ENCODE data around the gene ELAVL2. TPM values are rescaled to one million over a fixed set of nuclear protein-coding genes. Genes with fewer than 3 reads are reported as not detected.

The ELAVL2 gene
- total RNA-seq, 1 donor from 2014 or later: 384 TPM

GRCh38 chr9:23743036-23743435 is 83.0 kb downstream of the ELAVL2 start:
- no peak for TF ChIP-seq CTCF (IDR thresholded peaks at IDR 0.05; ENCODE audit: partially characterized antibody, unreplicated experiment)

GRCh38 chr9:23741351-23741750 is 84.7 kb downstream of the ELAVL2 start:
- DNase-seq: no peak
- Mint-ChIP-seq H3K27me3 (ENCODE audit: unreplicated experiment) (peaks cover 32% of the 10 kb centered on the region), H3K27ac (ENCODE audit: unreplicated experiment) (peak overlapping the region; percentile 78), H3K4me3 (ENCODE audit: unreplicated experiment) (peak overlapping the region; percentile 76), H3K36me3 (ENCODE audit: unreplicated experiment) (no peaks in the 10 kb centered on the region), H3K4me1 (ENCODE audit: low read depth, unreplicated experiment) (peaks cover 87% of the 10 kb centered on the region), H3K9me3 (ENCODE audit: unreplicated experiment) (peaks cover 28% of the 10 kb centered on the region)
- TF ChIP-seq CTCF (IDR thresholded peaks at IDR 0.05; ENCODE audit: partially characterized antibody, unreplicated experiment): no peak

More at GRCh38 chr9:23743036-23743435, 83.0 kb downstream of the ELAVL2 start:
- H3K27me3 Mint-ChIP-seq (ENCODE audit: unreplicated experiment): peaks cover 30% of the 10 kb centered on the region
- peaks cover 8% of the 10 kb centered on the region for H3K36me3 Mint-ChIP-seq (ENCODE audit: unreplicated experiment)
- H3K27ac Mint-ChIP-seq (ENCODE audit: unreplicated experiment): no peak overlapping the region
- peaks cover 25% of the 10 kb centered on the region for H3K9me3 Mint-ChIP-seq (ENCODE audit: unreplicated experiment)
- peaks cover 83% of the 10 kb centered on the region for H3K4me1 Mint-ChIP-seq (ENCODE audit: low read depth, unreplicated experiment)
- DNase-seq: no peak
- H3K4me3 Mint-ChIP-seq (ENCODE audit: unreplicated experiment): peak overlapping the region; percentile 53

- peak overlapping the region; percentile 78 for H3K27ac Mint-ChIP-seq (ENCODE audit: unreplicated experiment)
- H3K9me3 Mint-ChIP-seq (ENCODE audit: unreplicated experiment): peaks cover 27% of the 10 kb centered on the region
- H3K27me3 Mint-ChIP-seq (ENCODE audit: unreplicated experiment): peaks cover 32% of the 10 kb centered on the region
- DNase-seq: no peak
- no peaks in the 10 kb centered on the region for H3K36me3 Mint-ChIP-seq (ENCODE audit: unreplicated experiment)
- H3K4me3 Mint-ChIP-seq (ENCODE audit: unreplicated experiment): peak overlapping the region; percentile 76
- TF ChIP-seq CTCF (IDR thresholded peaks at IDR 0.05; ENCODE audit: partially characterized antibody, unreplicated experiment): no peak
- peaks cover 83% of the 10 kb centered on the region for H3K4me1 Mint-ChIP-seq (ENCODE audit: low read depth, unreplicated experiment)
Observed at GRCh38 chr9:23740531-23740930, 85.5 kb downstream of the ELAVL2 start.

GRCh38 chr9:23739753-23740152 is 86.3 kb downstream of the ELAVL2 start:
- no peaks in the 10 kb centered on the region for H3K36me3 Mint-ChIP-seq (ENCODE audit: unreplicated experiment)
- no peak for TF ChIP-seq CTCF (IDR thresholded peaks at IDR 0.05; ENCODE audit: partially characterized antibody, unreplicated experiment)
- peaks cover 80% of the 10 kb centered on the region for H3K4me1 Mint-ChIP-seq (ENCODE audit: low read depth, unreplicated experiment)
- peak overlapping the region; percentile 72 for H3K27ac Mint-ChIP-seq (ENCODE audit: unreplicated experiment)
- peaks cover 27% of the 10 kb centered on the region for H3K9me3 Mint-ChIP-seq (ENCODE audit: unreplicated experiment)
- DNase-seq: no peak
- H3K27me3 Mint-ChIP-seq (ENCODE audit: unreplicated experiment): peaks cover 32% of the 10 kb centered on the region
- peak overlapping the region; percentile 74 for H3K4me3 Mint-ChIP-seq (ENCODE audit: unreplicated experiment)

GRCh38 chr9:23736293-23736692 is 89.7 kb downstream of the ELAVL2 start:
- H3K36me3 Mint-ChIP-seq (ENCODE audit: unreplicated experiment): no peaks in the 10 kb centered on the region
- peaks cover 36% of the 10 kb centered on the region for H3K9me3 Mint-ChIP-seq (ENCODE audit: unreplicated experiment)
- H3K27me3 Mint-ChIP-seq (ENCODE audit: unreplicated experiment): peaks cover 27% of the 10 kb centered on the region
- H3K4me1 Mint-ChIP-seq (ENCODE audit: low read depth, unreplicated experiment): peaks cover 56% of the 10 kb centered on the region
- no peak for DNase-seq
- peak overlapping the region; percentile 31 for H3K27ac Mint-ChIP-seq (ENCODE audit: unreplicated experiment)
- H3K4me3 Mint-ChIP-seq (ENCODE audit: unreplicated experiment): no peak overlapping the region
- no peak for TF ChIP-seq CTCF (IDR thresholded peaks at IDR 0.05; ENCODE audit: partially characterized antibody, unreplicated experiment)
